ENCODE results near the gene CRAT.
"Not testable (repeated sequence)": the region's sequence is repeated elsewhere in the genome, so short reads cannot be mapped to it uniquely, and the experiment has no call there.

The CRAT gene

GRCh38 chr9:129138476-129139232 is 28.1 kb upstream of the CRAT start:
- no peak for DNase-seq (ENCODE audit: low read depth in 2 of 2)

- no peak for DNase-seq (ENCODE audit: low read depth in 2 of 2)
Measured at GRCh38 chr9:129138144-129138462, 27.5 kb upstream of the CRAT start.

- no peak for DNase-seq (ENCODE audit: low read depth in 2 of 2)
Measured at GRCh38 chr9:129137292-129138143, 26.9 kb upstream of the CRAT start.

- no peak for DNase-seq (ENCODE audit: low read depth in 2 of 2)
Measured at GRCh38 chr9:129136446-129137035, 25.9 kb upstream of the CRAT start.

- no peak for DNase-seq (ENCODE audit: low read depth in 2 of 2)
Measured at GRCh38 chr9:129135476-129135875, 24.9 kb upstream of the CRAT start.

GRCh38 chr9:129133082-129133481 is 22.5 kb upstream of the CRAT start:
- no peak for DNase-seq (ENCODE audit: low read depth in 2 of 2)

- peak; percentile 72 to 78 for DNase-seq (ENCODE audit: low read depth in 2 of 2)
Measured at GRCh38 chr9:129131300-129132145, 20.9 kb upstream of the CRAT start.

- DNase-seq (ENCODE audit: low read depth in 2 of 2), result no peak
Measured at GRCh38 chr9:129130791-129131190, 20.2 kb upstream of the CRAT start.

- DNase-seq (ENCODE audit: low read depth in 2 of 2), result not testable (repeated sequence)
Measured at GRCh38 chr9:129130271-129130670, 19.7 kb upstream of the CRAT start.

- no peak for DNase-seq (ENCODE audit: low read depth in 2 of 2)
Measured at GRCh38 chr9:129128689-129129088, 18.1 kb upstream of the CRAT start.

- no peak for DNase-seq (ENCODE audit: low read depth in 2 of 2)
Measured at GRCh38 chr9:129126749-129127618, 16.4 kb upstream of the CRAT start.

GRCh38 chr9:129125478-129125877 is 14.9 kb upstream of the CRAT start:
- no peak for DNase-seq (ENCODE audit: low read depth in 2 of 2)

- no peak for DNase-seq (ENCODE audit: low read depth in 2 of 2)
Measured at GRCh38 chr9:129124506-129125069, 14.0 kb upstream of the CRAT start.

- DNase-seq (ENCODE audit: low read depth in 2 of 2), result not testable (repeated sequence)
Measured at GRCh38 chr9:129122976-129123375, 12.4 kb upstream of the CRAT start.

- no peak for DNase-seq (ENCODE audit: low read depth in 2 of 2)
Measured at GRCh38 chr9:129122133-129122532, 11.5 kb upstream of the CRAT start.

- no peak for DNase-seq (ENCODE audit: low read depth in 2 of 2)
Measured at GRCh38 chr9:129121483-129121882, 10.9 kb upstream of the CRAT start.

- DNase-seq (ENCODE audit: low read depth in 2 of 2), result no peak
Measured at GRCh38 chr9:129118799-129119198, 8.2 kb upstream of the CRAT start.

GRCh38 chr9:129113645-129114304 is 3.2 kb upstream of the CRAT start:
- no peak for DNase-seq (ENCODE audit: low read depth in 2 of 2)

- DNase-seq (ENCODE audit: low read depth in 2 of 2), result not testable (repeated sequence)
Measured at GRCh38 chr9:129112526-129112925, 1.9 kb upstream of the CRAT start.

Data from stimulated activated CD4-positive, alpha-beta T cell treated with anti-CD3 and anti-CD28 coated beads, Interleukin-12 subunit alpha, Interleukin-12 subunit beta, amount 100 ng/mL, for 24 hours (primary cell).